Measurements from ENCODE around the gene HMGB3.

DNA sequence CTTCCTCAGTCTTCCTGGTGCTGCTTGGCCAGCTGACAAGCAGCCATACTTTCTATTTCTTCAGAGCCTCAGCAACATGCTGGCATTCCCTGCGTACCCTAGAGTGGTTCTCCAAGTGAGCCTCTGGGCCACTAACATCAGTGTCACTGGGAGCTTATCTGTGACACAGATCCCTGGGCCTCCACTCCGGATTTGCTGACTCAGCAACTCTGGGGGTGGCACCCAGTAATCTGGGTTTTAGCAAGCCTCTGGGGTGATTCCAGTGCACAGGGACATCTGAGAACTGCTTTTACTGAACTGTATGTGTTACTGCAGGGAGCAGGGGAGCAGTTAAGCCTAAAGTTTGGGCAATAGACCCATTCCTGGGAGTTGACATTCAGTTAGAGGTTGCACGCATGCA lies 28.2 kb upstream of the HMGB3 start:
- TF ChIP-seq, protein P1, sequence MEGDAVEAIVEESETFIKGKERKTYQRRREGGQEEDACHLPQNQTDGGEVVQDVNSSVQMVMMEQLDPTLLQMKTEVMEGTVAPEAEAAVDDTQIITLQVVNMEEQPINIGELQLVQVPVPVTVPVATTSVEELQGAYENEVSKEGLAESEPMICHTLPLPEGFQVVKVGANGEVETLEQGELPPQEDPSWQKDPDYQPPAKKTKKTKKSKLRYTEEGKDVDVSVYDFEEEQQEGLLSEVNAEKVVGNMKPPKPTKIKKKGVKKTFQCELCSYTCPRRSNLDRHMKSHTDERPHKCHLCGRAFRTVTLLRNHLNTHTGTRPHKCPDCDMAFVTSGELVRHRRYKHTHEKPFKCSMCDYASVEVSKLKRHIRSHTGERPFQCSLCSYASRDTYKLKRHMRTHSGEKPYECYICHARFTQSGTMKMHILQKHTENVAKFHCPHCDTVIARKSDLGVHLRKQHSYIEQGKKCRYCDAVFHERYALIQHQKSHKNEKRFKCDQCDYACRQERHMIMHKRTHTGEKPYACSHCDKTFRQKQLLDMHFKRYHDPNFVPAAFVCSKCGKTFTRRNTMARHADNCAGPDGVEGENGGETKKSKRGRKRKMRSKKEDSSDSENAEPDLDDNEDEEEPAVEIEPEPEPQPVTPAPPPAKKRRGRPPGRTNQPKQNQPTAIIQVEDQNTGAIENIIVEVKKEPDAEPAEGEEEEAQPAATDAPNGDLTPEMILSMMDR (IDR thresholded peaks at IDR 0.05; ENCODE audit: insufficient read depth, low read length) = no peak
- TF ChIP-seq, protein P2, sequence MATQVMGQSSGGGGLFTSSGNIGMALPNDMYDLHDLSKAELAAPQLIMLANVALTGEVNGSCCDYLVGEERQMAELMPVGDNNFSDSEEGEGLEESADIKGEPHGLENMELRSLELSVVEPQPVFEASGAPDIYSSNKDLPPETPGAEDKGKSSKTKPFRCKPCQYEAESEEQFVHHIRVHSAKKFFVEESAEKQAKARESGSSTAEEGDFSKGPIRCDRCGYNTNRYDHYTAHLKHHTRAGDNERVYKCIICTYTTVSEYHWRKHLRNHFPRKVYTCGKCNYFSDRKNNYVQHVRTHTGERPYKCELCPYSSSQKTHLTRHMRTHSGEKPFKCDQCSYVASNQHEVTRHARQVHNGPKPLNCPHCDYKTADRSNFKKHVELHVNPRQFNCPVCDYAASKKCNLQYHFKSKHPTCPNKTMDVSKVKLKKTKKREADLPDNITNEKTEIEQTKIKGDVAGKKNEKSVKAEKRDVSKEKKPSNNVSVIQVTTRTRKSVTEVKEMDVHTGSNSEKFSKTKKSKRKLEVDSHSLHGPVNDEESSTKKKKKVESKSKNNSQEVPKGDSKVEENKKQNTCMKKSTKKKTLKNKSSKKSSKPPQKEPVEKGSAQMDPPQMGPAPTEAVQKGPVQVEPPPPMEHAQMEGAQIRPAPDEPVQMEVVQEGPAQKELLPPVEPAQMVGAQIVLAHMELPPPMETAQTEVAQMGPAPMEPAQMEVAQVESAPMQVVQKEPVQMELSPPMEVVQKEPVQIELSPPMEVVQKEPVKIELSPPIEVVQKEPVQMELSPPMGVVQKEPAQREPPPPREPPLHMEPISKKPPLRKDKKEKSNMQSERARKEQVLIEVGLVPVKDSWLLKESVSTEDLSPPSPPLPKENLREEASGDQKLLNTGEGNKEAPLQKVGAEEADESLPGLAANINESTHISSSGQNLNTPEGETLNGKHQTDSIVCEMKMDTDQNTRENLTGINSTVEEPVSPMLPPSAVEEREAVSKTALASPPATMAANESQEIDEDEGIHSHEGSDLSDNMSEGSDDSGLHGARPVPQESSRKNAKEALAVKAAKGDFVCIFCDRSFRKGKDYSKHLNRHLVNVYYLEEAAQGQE (IDR thresholded peaks at IDR 0.05; ENCODE audit: insufficient replicate concordance, low read depth) = no peak

All from HL-60 (cell line).